Stomach smooth muscle (tissue), 2 donors: ENCODE data around the gene MED13L.

Experiments
- H3K27ac ChIP-seq: one replicate; pipeline ENCODE4 v1.7.0; 2013; ENCODE audit warnings: mild to moderate bottlenecking, low read length, inconsistent platforms
- H3K27me3 ChIP-seq, 2 donors: one replicate each; pipeline ENCODE4 v1.7.0; 2013; ENCODE audit warnings: low read length in 2 of 2; ENCODE audit not compliant: insufficient read depth in 2 of 2, control insufficient read depth in 1 of 2
- H3K36me3 ChIP-seq, 2 donors: one replicate each; pipeline ENCODE4 v1.7.0; 2013; ENCODE audit warnings: low read length in 2 of 2; ENCODE audit not compliant: control insufficient read depth in 2 of 2, insufficient read depth in 2 of 2
- H3K4me1 ChIP-seq: one replicate; pipeline ENCODE4 v1.7.0; 2013; ENCODE audit warnings: low read length; ENCODE audit not compliant: control insufficient read depth, insufficient read depth
- H3K4me3 ChIP-seq, 2 donors: one replicate each; pipeline ENCODE4 v1.7.0; 2013; ENCODE audit warnings: low read length in 2 of 2
- H3K9ac ChIP-seq, 2 donors: one replicate each; pipeline ENCODE4 v1.7.0; 2013; ENCODE audit warnings: low read length in 2 of 2, mild to moderate bottlenecking in 1 of 2
- H3K9me3 ChIP-seq, 2 donors: one replicate each; pipeline ENCODE4 v1.7.0; 2013; ENCODE audit warnings: low read length in 2 of 2; ENCODE audit not compliant: control insufficient read depth in 2 of 2
- donor health status: healthy.
- donor health status: Pancreatic carcinoma.

Gene MED13L

DNA sequence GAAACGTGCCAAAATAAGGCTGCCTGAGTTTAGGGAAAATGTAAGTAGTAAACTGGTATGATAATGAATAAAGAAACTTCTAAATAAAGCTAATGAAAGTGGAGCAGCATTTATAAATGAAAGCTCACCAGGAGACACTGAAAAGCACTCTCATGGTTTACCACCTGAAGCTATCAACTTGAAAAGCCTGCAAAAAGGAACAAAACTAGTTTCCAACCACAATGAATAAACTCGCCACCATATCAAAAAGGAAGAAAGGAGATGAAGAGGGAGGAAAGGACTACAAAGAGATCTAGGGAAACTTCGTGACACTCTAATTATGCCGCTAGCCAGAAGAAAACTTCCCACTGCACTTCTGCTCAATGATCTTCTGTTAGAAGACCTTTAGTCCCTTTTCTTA lies 66.7 kb downstream of the MED13L start:
- H3K4me3 ChIP-seq, result no peak overlapping the region
- H3K4me1 ChIP-seq, result peaks cover 4% of the 10 kb centered on the region

GRCh38 chr12:116210131-116210530 lies 67.4 kb downstream of the MED13L start:
- Histone ChIP-seq H3K9ac (no peak overlapping the region), H3K4me3 (no peak overlapping the region), H3K4me1 (peaks cover 4% of the 10 kb centered on the region), H3K9me3 (no peaks in the 10 kb centered on the region), H3K27me3 (no peaks in the 10 kb centered on the region), H3K27ac (no peak overlapping the region), H3K36me3 (no peaks in the 10 kb centered on the region)

More for the DNA sequence above, 66.7 kb downstream of the MED13L start:
- no peaks in the 10 kb centered on the region for H3K27me3 ChIP-seq
- no peaks in the 10 kb centered on the region for H3K36me3 ChIP-seq
- no peak overlapping the region for H3K9ac ChIP-seq
- H3K9me3 ChIP-seq, result no peaks in the 10 kb centered on the region
- H3K27ac ChIP-seq, result no peak overlapping the region

DNA sequence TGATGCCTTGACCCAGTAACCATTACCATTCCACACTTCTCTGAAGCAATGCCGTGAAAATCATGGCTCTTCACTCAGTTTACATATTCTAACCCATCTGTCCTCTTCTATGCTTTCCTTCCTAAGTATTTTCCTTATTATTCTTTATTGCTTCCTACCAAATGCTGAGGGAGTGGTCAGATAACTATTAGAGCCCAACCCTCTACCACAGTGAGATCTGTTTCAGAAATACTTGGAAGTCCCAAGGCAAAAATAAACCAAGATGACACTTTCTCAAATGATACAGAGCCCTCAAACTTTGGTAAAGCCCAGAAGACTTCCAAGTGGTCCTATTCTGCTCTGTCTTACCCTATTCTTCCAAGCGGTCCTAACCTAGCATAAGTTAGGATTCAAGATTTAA lies 68.0 kb downstream of the MED13L start:
- Histone ChIP-seq H3K36me3 (no peaks in the 10 kb centered on the region), H3K4me1 (peaks cover 4% of the 10 kb centered on the region), H3K9ac (no peak overlapping the region), H3K4me3 (no peak overlapping the region), H3K27me3 (no peaks in the 10 kb centered on the region), H3K27ac (no peak overlapping the region), H3K9me3 (no peaks in the 10 kb centered on the region)

- H3K27me3 ChIP-seq, result no peaks in the 10 kb centered on the region
- H3K9ac ChIP-seq, result no peak overlapping the region
- H3K4me3 ChIP-seq, result no peak overlapping the region
- no peaks in the 10 kb centered on the region for H3K36me3 ChIP-seq
- no peaks in the 10 kb centered on the region for H3K9me3 ChIP-seq
- peaks cover 4% of the 10 kb centered on the region for H3K4me1 ChIP-seq
- H3K27ac ChIP-seq, result no peak overlapping the region
Observed at GRCh38 chr12:116207274-116207673, 70.2 kb downstream of the MED13L start.

GRCh38 chr12:116206828-116207227 lies 70.7 kb downstream of the MED13L start:
- Histone ChIP-seq H3K4me1 (peaks cover 4% of the 10 kb centered on the region), H3K27me3 (no peaks in the 10 kb centered on the region), H3K36me3 (no peaks in the 10 kb centered on the region), H3K9me3 (no peaks in the 10 kb centered on the region), H3K4me3 (no peak overlapping the region), H3K9ac (no peak overlapping the region), H3K27ac (no peak overlapping the region)

- H3K27ac ChIP-seq, result no peak overlapping the region
- no peaks in the 10 kb centered on the region for H3K9me3 ChIP-seq
- H3K27me3 ChIP-seq, result no peaks in the 10 kb centered on the region
- H3K4me1 ChIP-seq, result peaks cover 4% of the 10 kb centered on the region
- no peaks in the 10 kb centered on the region for H3K36me3 ChIP-seq
- H3K4me3 ChIP-seq, result no peak overlapping the region
- H3K9ac ChIP-seq, result no peak overlapping the region
Observed at GRCh38 chr12:116204785-116205184, 72.7 kb downstream of the MED13L start.

DNA sequence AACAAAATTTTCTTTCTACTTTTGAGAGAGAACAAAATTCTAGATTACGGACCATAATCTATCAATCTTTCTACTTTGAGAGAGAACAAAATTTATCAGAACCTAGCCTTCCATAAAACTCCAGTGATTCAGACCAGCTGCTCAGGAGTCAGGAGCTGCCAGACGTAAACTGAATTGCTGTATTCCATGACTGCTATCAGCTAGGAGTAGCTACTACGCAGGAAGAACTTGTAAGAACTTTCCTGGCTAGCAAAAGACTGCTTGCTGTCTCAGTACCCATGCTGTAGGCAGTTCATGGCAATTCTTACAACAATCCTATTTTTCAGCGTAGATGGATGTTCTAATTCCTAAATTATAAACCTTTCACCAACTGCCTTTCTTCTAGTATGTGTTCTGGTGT lies 73.3 kb downstream of the MED13L start:
- no peak overlapping the region for H3K27ac ChIP-seq

DNA sequence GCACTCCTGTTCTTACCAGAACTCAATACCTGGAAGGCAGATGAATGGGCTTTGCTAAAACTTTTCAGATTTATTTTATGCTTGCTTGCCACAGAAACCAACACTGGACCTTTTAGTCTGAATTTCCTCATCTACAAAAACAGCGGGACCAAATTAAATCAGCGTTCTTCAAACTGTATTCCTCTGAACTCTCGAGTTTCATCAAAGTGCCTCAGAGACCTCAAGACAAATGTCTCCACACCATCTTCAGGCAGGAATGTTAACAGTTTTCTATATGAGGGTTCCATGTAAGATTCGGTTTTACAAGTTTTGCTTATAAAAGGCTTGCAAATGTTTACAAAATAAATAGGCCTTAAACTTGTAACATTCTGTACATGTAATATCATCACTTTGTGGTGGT lies 74.6 kb downstream of the MED13L start:
- H3K9ac ChIP-seq, result no peak overlapping the region
- no peaks in the 10 kb centered on the region for H3K36me3 ChIP-seq
- H3K27ac ChIP-seq, result no peak overlapping the region
- H3K9me3 ChIP-seq, result no peaks in the 10 kb centered on the region
- H3K4me3 ChIP-seq, result no peak overlapping the region
- no peaks in the 10 kb centered on the region for H3K27me3 ChIP-seq
- H3K4me1 ChIP-seq, result no peaks in the 10 kb centered on the region

More for the DNA sequence above, 73.3 kb downstream of the MED13L start:
- H3K4me1 ChIP-seq, result no peaks in the 10 kb centered on the region
- no peaks in the 10 kb centered on the region for H3K36me3 ChIP-seq
- no peaks in the 10 kb centered on the region for H3K9me3 ChIP-seq
- no peaks in the 10 kb centered on the region for H3K27me3 ChIP-seq
- H3K4me3 ChIP-seq, result no peak overlapping the region
- H3K9ac ChIP-seq, result no peak overlapping the region

GRCh38 chr12:116202433-116202832 lies 75.1 kb downstream of the MED13L start:
- no peaks in the 10 kb centered on the region for H3K27me3 ChIP-seq
- no peaks in the 10 kb centered on the region for H3K36me3 ChIP-seq
- no peak overlapping the region for H3K9ac ChIP-seq
- no peak overlapping the region for H3K27ac ChIP-seq
- no peaks in the 10 kb centered on the region for H3K4me1 ChIP-seq
- no peak overlapping the region for H3K4me3 ChIP-seq
- no peaks in the 10 kb centered on the region for H3K9me3 ChIP-seq

DNA sequence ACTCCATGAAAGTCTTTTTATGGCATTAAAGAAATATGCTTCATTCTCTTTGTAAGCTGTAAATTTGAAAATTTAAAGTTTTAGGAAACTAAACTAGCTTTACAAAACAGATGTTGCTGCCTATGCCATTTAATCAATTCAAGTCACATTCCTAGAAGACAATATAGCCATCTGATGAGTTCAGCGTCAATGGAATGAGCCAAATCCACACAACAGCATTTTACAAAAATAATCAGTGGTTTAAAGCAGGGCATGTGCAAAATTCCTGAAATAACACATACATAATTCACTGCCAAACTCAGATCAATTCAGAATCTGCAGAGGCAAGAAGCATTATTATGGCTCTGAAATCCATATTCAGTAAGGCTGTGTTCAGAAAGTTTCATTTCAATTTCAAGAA lies 75.6 kb downstream of the MED13L start:
- no peak overlapping the region for H3K4me3 ChIP-seq
- no peaks in the 10 kb centered on the region for H3K36me3 ChIP-seq
- no peaks in the 10 kb centered on the region for H3K27me3 ChIP-seq
- no peak overlapping the region for H3K27ac ChIP-seq
- no peaks in the 10 kb centered on the region for H3K9me3 ChIP-seq
- H3K4me1 ChIP-seq, result peaks cover 3% of the 10 kb centered on the region
- no peak overlapping the region for H3K9ac ChIP-seq

- Histone ChIP-seq H3K4me1 (peaks cover 4% of the 10 kb centered on the region), H3K36me3 (no peaks in the 10 kb centered on the region), H3K9ac (no peak overlapping the region), H3K4me3 (no peak overlapping the region), H3K27me3 (no peaks in the 10 kb centered on the region), H3K27ac (no peak overlapping the region), H3K9me3 (no peaks in the 10 kb centered on the region)
Observed at GRCh38 chr12:116201359-116201758, 76.1 kb downstream of the MED13L start.
